ENCODE results near the gene GPR119.

DNA sequence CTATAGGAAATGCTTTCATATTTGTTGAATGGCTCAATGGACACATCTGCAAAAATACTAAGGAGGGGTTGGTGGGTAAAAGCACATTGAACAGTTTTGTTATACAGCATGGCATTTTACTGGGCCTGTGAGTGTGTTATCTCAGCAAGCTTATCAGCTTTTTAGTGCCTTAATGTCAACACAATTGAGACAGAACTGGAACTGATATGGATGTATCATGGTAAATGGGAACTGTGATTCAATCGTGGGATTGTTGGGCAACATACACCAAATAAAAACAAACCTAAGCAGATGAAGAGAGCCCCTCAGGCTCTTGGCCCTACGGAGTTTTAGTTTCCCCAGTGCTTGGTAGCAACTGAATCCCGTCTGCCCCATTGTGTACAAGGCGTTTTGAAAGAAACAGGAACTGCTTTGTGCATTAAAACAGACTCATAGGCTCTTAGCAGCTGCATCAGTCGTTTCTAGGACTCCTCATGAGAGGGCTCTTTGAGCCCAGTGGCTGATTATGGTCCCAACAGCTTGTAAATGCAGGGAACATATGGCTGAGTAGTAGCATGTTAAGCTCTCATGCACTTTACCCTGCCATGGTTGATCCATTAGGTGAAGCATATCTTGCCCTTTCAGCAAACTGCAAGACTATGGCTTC lies 7.3 kb downstream of the GPR119 start:
- no peak for TF ChIP-seq CTCF (IDR thresholded peaks at IDR 0.05)
- TF ChIP-seq POLR2A (IDR thresholded peaks at IDR 0.05), result no peak
